Inferior parietal cortex (tissue), 1 donor: Measurements from ENCODE around the gene WDR43.

Experiments
- DNase-seq: peaks from one replicate; pipeline ENCODE4 v3.0.0-alpha.2; 2016; ENCODE audit errors: extremely low spot score

The WDR43 gene

GRCh38 chr2:28993206-28993960 is 98.9 kb downstream of the WDR43 start:
- no peak for DNase-seq

GRCh38 chr2:28994074-28994473 is 99.6 kb downstream of the WDR43 start:
- DNase-seq: no peak

DNA sequence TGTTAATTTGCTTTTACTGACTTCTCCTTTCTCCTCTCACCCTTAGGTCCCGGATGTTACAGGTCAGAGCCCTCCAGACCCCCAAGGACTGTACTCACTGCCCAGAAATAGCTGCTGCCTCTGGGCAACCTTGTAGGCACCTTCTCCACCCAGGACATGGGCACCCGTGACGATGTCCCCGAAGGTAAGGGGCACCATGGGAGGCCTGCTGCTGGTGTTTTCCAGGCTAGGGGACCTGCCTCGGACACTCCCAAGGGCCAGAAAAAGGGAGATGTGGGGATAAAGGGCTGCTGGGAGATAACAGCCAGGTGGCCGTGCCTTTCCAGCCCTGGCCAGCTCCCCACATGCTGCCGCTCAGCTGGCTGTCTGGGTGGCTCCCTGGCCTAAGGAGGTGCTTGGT is 100.2 kb downstream of the WDR43 start:
- no peak for DNase-seq

DNA sequence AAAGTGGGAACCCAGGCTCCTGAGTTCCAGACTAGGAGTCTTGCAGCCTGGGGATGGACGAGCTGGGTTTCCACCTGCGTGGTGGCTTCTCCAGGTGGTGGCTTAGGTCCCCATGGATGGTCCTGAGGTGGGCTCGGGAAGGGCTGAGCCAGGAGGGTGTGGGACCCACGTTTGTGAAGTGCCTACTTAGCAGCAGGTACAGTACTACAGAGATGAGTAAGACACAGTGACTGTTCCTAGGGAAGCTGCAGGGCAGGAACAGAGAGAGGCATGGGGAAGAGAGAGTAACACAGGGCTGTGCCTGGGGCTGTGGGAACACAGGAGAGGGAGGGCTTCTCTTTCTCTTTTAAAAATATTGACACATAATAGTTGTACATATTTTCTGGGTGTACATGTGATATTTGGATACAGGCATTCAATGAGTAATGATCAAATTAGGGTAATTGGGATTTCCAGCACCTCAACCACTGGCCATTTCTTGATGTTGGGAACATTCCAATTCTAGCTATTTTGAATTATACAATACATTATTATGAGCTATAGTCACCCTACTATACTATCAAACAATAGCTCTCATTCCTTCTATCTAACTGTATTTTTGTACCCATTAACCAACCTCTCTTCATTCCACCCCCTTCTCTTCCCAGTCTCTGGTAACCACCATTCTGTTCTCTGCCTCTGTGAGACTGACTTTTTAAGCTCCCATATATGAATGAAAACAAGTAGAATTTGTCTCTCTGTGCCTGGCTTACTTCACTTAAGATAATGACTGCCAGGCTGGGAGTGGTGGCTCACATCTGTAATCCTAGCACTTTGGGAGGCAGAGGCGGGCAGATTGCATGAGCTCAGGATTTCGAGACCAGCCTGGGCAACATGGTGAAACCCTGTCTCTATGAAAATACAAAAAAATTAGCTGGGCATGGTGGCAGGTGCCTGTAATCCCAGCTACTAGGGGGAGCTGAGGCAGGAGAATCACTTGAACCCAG is 101.6 kb downstream of the WDR43 start:
- no peak for DNase-seq

DNA sequence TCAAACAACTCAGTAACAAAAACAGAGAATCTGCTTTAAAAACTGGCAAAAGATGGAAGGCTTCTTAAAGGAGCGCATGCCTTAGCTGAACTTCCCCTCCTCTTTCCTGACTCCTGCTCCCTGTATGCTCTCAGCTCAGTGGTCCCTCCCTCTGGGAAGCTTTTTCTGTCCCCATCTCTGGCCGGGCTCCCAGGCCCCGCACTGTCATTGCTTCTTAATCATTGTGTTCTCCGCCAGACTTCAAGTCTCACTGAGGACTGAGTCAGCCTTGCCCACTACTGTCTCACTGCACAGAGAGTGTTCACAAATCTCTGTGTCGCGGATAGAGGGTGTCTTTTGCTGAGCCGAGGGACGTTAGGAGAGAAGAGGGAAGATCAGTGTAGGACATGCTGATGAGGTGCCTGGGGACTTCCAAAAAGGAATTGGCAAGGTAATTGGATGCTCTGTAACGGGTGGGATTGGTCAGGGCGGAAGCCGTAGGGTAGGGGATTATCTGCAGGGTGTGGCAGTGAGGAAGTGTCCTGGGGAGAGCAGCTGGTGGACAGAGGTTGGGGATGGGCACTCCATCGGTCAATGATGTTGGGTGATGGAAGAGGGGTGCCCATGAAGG is 102.9 kb downstream of the WDR43 start:
- DNase-seq: no peak
